ENCODE measurements around the gene EPB41L4B. TPM values are rescaled to one million over a fixed set of nuclear protein-coding genes. Genes with fewer than 3 reads are reported as not detected.
"Not testable (repeated sequence)": the region's sequence is repeated elsewhere in the genome, so short reads cannot be mapped to it uniquely, and the experiment has no call there.

The EPB41L4B gene
- polyA plus RNA-seq, 4 donors = 4.0 to 22.2 (median 15.4) TPM

DNA sequence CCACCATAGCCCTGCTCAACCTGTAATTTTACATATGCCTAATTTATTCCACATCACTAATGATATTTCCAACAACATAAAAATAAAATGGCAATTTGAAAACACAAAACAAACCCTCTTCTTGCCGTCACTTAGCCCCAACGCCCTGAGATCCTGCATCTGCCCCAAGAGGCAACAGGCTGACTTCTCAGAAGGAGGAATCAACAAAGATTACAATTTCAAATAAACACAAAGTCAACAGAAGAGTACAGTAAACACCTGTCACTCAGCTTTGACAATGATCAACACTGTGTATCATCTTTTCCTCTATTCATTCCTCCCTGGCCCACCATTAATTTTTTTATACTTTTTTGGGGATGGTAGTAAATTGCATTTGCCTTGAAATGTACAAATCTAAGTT is 19.8 kb downstream of the EPB41L4B start:
- DNase-seq (ENCODE audit: low read depth in 4 of 4, low spot score in 3 of 4) = no peak

DNA sequence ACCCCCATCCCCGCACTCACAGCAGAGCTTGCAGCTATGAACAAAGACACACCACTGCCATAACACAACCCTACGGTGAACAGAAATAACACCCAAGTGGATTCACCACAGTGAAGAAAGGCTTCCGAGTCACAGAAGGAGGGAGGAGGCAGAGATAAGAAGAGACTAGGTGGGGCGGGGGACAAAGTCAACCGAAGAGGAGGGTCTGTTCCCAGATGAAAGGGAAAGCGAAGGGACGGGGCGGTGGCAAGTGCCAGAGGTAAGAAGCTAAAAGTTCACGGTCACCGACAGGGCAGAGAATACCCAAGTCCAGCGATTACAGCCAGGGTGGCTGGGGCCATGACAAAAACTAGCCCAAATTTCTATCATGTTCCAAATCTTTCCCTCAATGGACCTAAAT is 21.0 kb downstream of the EPB41L4B start:
- no peak for DNase-seq (ENCODE audit: low read depth in 4 of 4, low spot score in 3 of 4)

DNA sequence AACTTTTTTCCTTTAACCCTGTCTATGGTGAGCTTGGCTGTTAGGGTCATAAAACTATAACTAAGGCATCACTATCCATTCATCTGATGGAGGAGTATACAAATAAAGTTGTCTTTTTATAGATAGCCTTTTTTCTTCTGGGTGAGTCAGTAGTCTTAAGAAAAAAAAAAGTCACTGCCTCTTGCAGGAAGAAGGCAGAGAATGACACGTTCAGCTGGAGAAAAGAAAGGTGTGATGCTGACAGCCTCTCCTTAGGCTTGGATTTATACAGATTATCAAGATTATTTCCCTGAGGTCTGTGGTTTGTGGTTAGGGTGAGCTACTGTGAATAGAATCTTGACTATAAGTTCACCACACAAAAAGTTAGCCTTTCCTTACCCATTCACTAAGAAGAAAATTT is 23.0 kb downstream of the EPB41L4B start:
- no peak for DNase-seq (ENCODE audit: low read depth in 4 of 4, low spot score in 3 of 4)

DNA sequence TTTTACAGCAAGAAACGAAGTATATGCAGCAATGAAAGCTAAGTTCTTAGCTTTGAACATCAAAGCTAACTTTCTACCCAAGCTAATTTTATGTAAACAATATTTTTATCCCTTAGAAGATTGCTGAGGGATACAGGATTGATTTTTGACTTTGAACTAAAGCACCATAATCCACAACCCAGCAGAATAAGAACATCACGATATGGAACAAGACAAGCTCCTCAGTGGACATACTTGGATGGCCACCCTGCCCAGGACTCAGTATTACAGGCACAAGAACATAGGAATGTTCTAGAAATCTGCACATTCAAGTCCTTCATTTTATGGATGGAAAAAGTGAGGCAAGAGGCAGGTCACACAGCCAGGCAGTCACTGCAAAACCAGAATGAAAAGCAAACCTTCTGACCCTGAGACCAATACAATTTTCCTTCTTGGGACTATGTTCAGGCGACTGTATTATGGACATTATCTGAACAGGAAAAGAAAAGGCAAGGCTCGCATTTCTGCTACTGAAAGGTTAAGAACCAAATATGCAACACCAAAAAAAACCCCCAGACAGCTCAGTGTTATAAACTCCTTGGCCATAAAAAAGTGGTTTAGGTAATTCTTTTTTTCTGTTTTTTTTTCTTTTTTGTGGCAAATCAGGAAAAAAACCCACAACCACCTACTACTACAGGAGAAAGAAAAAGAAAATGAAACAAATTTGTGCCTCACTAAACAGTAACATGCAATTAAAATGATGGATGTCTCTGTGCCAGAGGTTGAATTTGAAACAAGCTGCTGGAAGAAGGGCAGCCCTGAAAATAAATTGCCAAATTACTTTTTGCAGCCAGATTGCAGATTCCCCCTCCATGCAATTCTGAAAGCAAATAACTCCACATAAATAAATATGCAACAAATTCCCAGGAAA is 25.4 kb downstream of the EPB41L4B start:
- no peak for DNase-seq (ENCODE audit: low read depth in 4 of 4, low spot score in 3 of 4)

DNA sequence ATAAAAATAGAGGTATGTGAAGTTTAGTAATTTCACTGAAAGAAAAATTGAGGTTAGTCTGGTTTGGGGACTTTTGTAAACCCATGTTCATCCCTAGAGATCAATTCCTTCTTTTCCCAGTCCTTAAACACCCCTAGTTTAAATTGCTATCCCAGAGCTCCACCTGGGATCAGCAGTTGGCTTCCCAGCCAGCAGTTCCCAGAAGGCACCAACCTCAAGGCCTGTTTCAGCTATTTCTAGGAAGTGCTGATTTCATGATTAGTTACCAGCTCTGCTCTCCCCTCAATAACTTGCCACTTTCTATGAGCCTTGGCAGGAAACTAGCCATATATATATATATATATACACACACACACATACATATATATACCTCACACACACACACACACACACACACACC is 30.5 kb downstream of the EPB41L4B start:
- DNase-seq (ENCODE audit: low read depth in 4 of 4, low spot score in 3 of 4) = no peak

- DNase-seq (ENCODE audit: low read depth in 4 of 4, low spot score in 3 of 4) = no peak
These were observed 30.9 kb downstream of the EPB41L4B start for GRCh38 chr9:109289931-109290330.

- no peak for DNase-seq (ENCODE audit: low read depth in 4 of 4, low spot score in 3 of 4)
These were observed 31.7 kb downstream of the EPB41L4B start for GRCh38 chr9:109289186-109289585.

DNA sequence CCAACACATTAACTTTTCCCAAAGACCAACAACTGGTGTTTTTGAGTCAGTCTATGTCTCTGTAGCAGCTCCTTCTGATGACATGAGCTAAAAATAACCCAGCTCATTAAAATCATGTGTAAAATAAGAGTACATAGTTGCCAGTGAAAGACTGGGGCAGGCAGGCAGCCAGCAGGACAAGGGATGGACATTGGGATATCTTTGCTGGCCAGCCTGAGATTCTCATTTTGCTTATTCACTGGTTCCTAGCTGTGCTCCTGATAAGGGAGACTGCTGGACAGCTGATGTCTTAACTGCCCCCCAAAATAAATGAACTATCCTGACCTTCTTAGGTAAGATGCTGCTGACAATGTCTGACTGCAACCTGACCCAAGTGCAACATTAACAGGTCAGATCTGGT is 33.9 kb downstream of the EPB41L4B start:
- no peak for DNase-seq (ENCODE audit: low read depth in 4 of 4, low spot score in 3 of 4)

GRCh38 chr9:109286571-109286977 is 34.3 kb downstream of the EPB41L4B start:
- DNase-seq (ENCODE audit: low read depth in 4 of 4, low spot score in 3 of 4) = no peak

DNA sequence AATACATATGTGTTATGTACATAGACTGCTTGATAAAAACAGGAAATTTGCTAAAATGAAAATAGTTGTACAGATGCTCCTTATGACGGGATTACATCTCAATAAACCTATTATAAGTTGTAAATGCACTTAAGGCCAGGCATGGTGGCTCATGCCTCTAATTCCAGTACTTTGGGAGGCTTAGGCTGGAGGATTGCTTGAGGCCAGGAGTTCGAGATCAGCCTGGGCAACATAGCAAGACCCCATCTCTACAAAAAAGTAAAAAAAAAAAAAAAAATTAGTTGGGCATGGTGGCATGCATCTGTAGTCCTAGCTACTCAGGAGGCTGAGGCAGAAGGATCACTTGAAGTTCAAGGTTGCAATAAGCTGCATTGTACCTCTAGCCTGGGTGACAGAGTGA is 37.2 kb downstream of the EPB41L4B start:
- not testable (repeated sequence) for DNase-seq (ENCODE audit: low read depth in 4 of 4, low spot score in 3 of 4)

- no peak for DNase-seq (ENCODE audit: low read depth in 4 of 4, low spot score in 3 of 4)
These were observed 37.8 kb downstream of the EPB41L4B start for GRCh38 chr9:109283012-109283411.

- no peak for DNase-seq (ENCODE audit: low read depth in 4 of 4, low spot score in 3 of 4)
These were observed 38.6 kb downstream of the EPB41L4B start for GRCh38 chr9:109282302-109282701.

GRCh38 chr9:109281518-109281917 is 39.3 kb downstream of the EPB41L4B start:
- no peak for DNase-seq (ENCODE audit: low read depth in 4 of 4, low spot score in 3 of 4)

GRCh38 chr9:109278848-109279247 is 42.0 kb downstream of the EPB41L4B start:
- no peak for DNase-seq (ENCODE audit: low read depth in 4 of 4, low spot score in 3 of 4)

- no peak for DNase-seq (ENCODE audit: low read depth in 4 of 4, low spot score in 3 of 4)
These were observed 42.6 kb downstream of the EPB41L4B start for GRCh38 chr9:109278216-109278615.

DNA sequence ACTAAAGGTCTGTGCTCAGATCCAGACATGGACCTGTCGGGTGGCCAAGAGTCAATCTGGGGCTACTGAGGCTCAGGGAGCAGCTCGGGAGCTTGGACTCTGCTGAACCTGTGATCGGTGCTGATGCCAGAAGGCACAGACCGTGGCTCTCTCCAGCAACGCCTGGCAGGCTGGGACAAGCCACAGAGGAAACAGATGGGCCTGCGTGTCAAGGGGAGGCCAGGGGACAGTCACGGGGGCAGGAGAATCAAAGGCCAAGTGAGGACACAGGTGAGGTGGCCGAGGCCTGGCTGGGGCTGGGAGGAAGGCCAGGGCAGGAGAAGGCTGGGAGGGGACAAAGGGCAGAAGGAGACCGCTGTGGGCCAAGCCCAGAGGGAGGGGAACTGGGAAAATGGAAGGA is 43.4 kb downstream of the EPB41L4B start:
- DNase-seq (ENCODE audit: low read depth in 4 of 4, low spot score in 3 of 4) = no peak

DNA sequence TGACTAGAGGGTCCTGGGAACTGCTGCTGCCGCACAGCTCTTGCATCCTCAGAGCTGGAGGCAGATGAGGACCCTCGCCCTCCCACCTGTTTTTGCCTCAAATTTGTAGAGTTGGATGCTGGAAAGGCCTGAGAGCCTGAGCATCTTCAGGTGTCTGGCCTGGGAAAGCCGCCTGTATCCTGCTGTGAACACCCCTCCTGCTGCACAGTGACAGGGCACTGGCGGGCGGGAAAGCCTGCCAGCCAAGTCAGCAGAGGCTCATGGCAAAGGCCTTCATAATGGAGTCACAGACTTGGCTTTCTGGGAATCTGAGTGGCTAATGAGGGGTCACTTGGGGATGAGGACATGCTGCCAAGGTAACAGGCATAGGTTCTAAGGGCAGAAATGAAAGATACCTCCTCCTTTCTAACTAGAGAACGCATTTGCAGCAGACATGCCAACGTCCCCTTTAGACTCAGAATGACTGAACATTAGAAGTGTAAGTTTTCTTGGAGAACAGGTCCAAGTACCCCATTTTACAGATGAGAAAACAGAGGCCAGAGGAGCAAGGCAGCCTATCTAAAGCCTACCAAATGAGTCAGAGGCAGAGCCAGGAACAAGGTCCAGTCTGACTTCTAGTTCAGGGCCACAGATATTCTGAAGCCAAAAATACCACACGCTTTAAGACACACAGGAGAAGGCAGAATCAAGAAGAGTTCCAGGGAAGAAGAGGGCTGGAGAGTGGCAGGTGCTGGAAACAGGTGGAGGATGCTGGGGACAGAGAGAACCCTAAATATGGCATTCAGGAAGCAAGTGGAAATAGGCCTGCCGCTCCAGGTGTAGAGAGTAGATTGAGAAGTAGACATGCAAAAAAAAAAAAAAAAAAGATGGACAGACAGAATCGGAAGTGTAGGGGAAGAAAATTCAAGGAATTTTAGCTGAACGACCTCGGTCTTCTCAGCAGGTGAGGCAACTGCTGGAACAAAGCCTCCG is 44.1 kb downstream of the EPB41L4B start:
- no peak for DNase-seq (ENCODE audit: low read depth in 4 of 4, low spot score in 3 of 4)

- DNase-seq (ENCODE audit: low read depth in 4 of 4, low spot score in 3 of 4) = no peak
These were observed 45.8 kb downstream of the EPB41L4B start for GRCh38 chr9:109274884-109275730.

- no peak for DNase-seq (ENCODE audit: low read depth in 4 of 4, low spot score in 3 of 4)
These were observed 47.0 kb downstream of the EPB41L4B start for GRCh38 chr9:109273869-109274268.

- no peak for DNase-seq (ENCODE audit: low read depth in 4 of 4, low spot score in 3 of 4)
These were observed 48.1 kb downstream of the EPB41L4B start for GRCh38 chr9:109272745-109273144.
